Measurements from ENCODE around the gene MAPKBP1.

MAPKBP1 gene

DNA sequence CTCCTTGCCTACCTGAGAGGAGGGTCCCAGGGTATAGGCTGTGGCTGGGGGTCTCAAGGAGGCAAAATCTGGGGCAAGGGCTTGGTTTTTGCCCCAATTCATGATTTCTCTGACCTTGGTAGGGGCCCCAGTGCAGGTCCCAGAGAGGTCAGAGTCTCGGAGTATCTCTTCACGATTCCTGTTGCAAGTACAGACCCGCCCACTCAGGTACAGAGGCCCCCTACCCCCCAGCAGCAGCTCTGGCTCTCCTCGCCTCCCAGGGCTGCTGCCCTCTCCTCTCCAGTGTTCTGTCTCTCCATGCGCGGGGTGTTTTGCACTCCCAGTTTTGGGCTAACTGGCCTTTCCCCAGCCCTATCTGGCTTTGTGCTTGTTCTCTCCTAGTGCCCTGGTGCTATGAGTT is 48.2 kb downstream of the MAPKBP1 start:
- Histone ChIP-seq H3K9ac (ENCODE audit: low read depth, low read length) (no peak overlapping the region), H3K4me3 (ENCODE audit: low read length) (no peak overlapping the region), H3K4me2 (ENCODE audit: low read length) (no peak overlapping the region), H3K36me3 (ENCODE audit: insufficient read depth, low read length) (peaks cover 64% of the 10 kb centered on the region), H3K9me3 (replicated peaks; ENCODE audit: low read length) (no peaks in the 10 kb centered on the region), H3K27me3 (ENCODE audit: control insufficient read depth, insufficient read depth, low read length) (no peaks in the 10 kb centered on the region), H3K4me1 (ENCODE audit: control insufficient read depth, insufficient read depth, low read length) (peaks cover 4% of the 10 kb centered on the region)

GRCh38 chr15:41822957-41823356 is 48.7 kb downstream of the MAPKBP1 start:
- H3K4me3 ChIP-seq (ENCODE audit: low read length) = no peak overlapping the region
- peaks cover 59% of the 10 kb centered on the region for H3K36me3 ChIP-seq (ENCODE audit: insufficient read depth, low read length)
- peaks cover 5% of the 10 kb centered on the region for H3K4me1 ChIP-seq (ENCODE audit: control insufficient read depth, insufficient read depth, low read length)
- H3K9me3 ChIP-seq (replicated peaks; ENCODE audit: low read length) = no peaks in the 10 kb centered on the region
- H3K4me2 ChIP-seq (ENCODE audit: low read length) = no peak overlapping the region
- no peak overlapping the region for H3K9ac ChIP-seq (ENCODE audit: low read depth, low read length)
- H3K27me3 ChIP-seq (ENCODE audit: control insufficient read depth, insufficient read depth, low read length) = no peaks in the 10 kb centered on the region

GRCh38 chr15:41823502-41823901 is 49.2 kb downstream of the MAPKBP1 start:
- H3K27me3 ChIP-seq (ENCODE audit: control insufficient read depth, insufficient read depth, low read length) = no peaks in the 10 kb centered on the region
- peaks cover 7% of the 10 kb centered on the region for H3K4me1 ChIP-seq (ENCODE audit: control insufficient read depth, insufficient read depth, low read length)
- H3K9ac ChIP-seq (ENCODE audit: low read depth, low read length) = no peak overlapping the region
- H3K36me3 ChIP-seq (ENCODE audit: insufficient read depth, low read length) = peaks cover 54% of the 10 kb centered on the region
- H3K4me2 ChIP-seq (ENCODE audit: low read length) = no peak overlapping the region
- H3K9me3 ChIP-seq (replicated peaks; ENCODE audit: low read length) = no peaks in the 10 kb centered on the region
- no peak overlapping the region for H3K4me3 ChIP-seq (ENCODE audit: low read length)

DNA sequence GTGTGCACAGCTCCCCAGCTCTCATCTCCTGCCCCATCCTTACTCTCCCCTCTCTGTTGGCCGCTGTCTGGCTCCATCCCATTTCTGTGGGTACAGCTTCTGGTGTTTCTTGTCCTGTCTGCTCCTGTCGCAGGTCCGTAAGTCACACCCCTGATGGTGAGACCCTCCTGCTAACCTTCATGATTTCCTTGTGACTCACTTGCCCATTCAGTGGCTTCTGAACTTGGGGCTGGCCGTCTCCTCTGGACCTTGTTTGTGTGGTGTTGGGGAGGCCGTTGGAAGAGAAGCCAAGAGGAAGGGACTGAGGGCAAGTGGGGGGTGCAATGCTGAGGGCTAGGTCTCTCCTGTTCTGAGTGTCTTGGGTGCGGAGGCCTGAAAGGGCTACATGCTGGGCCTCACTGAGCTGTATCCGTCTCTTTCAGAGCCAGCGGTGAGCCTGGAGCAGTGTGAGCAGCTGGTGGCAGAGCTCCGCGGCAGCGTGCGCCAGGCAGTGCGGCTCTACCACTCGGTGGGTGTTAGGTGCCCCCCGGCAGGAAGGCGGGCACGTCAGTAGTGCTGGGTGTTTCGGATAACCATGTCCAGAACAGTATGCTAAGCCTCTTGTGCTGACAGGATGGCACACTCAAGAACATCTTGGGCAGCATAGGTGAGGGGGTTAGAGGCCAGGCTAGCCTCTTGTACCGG is 49.9 kb downstream of the MAPKBP1 start:
- no peak overlapping the region for H3K9ac ChIP-seq (ENCODE audit: low read depth, low read length)
- H3K4me3 ChIP-seq (ENCODE audit: low read length) = no peak overlapping the region
- H3K36me3 ChIP-seq (ENCODE audit: insufficient read depth, low read length) = peaks cover 47% of the 10 kb centered on the region
- no peaks in the 10 kb centered on the region for H3K27me3 ChIP-seq (ENCODE audit: control insufficient read depth, insufficient read depth, low read length)
- no peak overlapping the region for H3K4me2 ChIP-seq (ENCODE audit: low read length)
- H3K4me1 ChIP-seq (ENCODE audit: control insufficient read depth, insufficient read depth, low read length) = peaks cover 13% of the 10 kb centered on the region
- no peaks in the 10 kb centered on the region for H3K9me3 ChIP-seq (replicated peaks; ENCODE audit: low read length)

DNA sequence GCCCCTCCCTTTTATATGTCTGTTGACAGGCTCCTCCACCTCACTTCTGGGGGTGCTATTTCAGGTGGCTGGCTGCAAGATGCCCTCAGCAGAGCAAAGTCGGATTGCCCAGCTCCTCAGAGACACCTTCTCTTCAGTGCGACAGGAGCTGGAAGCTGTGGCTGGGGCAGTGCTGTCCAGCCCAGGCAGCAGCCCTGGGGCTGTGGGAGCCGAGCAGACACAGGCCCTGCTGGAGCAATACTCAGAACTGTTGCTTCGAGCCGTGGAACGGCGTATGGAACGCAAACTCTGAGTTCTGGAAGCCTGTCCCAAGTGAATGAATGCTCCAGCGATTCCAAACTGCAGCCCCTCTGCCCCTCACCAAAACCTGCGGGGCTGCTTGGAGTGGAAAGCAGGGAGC is 50.9 kb downstream of the MAPKBP1 start:
- no peaks in the 10 kb centered on the region for H3K9me3 ChIP-seq (replicated peaks; ENCODE audit: low read length)
- H3K36me3 ChIP-seq (ENCODE audit: insufficient read depth, low read length) = peaks cover 39% of the 10 kb centered on the region
- H3K4me2 ChIP-seq (ENCODE audit: low read length) = no peak overlapping the region
- no peak overlapping the region for H3K4me3 ChIP-seq (ENCODE audit: low read length)
- no peak overlapping the region for H3K9ac ChIP-seq (ENCODE audit: low read depth, low read length)
- no peaks in the 10 kb centered on the region for H3K27me3 ChIP-seq (ENCODE audit: control insufficient read depth, insufficient read depth, low read length)
- H3K4me1 ChIP-seq (ENCODE audit: control insufficient read depth, insufficient read depth, low read length) = peaks cover 13% of the 10 kb centered on the region

DNA sequence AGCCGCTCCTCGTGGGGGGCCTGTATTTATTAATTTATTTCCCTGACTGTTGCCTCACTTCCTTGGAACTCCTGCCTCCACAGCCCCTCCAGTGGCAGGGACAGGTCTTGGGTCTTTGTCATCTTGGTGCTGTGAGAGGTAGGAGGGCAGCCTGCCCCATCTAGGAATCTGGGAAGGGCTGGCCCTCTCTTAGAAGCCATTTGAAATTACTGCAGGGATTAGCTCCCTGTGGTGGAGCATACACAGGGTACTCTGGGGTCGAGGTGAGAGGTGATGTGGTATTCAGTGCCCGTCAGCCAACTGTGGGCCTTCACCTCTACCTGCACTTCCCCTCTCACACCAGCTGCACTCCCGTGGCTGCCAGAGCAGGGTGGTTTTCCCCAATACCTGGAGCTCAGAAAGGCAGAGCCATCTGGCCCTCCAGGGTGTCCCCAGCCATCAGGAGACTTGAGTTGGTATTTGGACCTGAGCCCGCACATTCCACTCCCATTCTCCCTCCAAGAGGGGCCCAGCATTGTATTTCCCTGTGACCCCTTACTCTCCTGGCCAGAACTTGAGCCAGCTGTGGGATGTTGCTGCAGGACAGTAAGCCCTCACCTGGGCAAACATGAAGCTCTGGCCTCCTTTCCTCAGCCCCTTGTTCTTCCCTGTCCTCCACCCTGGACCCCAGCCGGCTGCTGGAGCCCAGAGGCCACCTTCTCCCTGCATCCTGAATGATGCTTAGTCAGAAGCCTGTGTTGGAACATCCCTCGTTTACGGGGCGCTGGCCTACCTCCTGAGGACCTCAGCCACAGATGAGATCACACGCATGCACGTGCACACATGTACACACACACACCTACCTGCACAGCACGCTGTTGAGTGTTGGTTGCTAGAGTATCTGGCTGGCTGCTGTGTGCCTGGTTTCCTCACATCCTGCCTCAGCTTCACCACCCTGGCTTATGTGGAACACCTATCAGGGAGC is 51.6 kb downstream of the MAPKBP1 start:
- H3K9ac ChIP-seq (ENCODE audit: low read depth, low read length) = no peak overlapping the region

GRCh38 chr15:41827290-41827879 is 53.1 kb downstream of the MAPKBP1 start:
- H3K4me2 ChIP-seq (ENCODE audit: low read length) = peak overlapping the region; percentile 95
- H3K27me3 ChIP-seq (ENCODE audit: control insufficient read depth, insufficient read depth, low read length) = no peaks in the 10 kb centered on the region
- peaks cover 13% of the 10 kb centered on the region for H3K4me1 ChIP-seq (ENCODE audit: control insufficient read depth, insufficient read depth, low read length)
- peak overlapping the region; percentile 71 for H3K9ac ChIP-seq (ENCODE audit: low read depth, low read length)
- H3K4me3 ChIP-seq (ENCODE audit: low read length) = peak overlapping the region; percentile 72
- no peaks in the 10 kb centered on the region for H3K9me3 ChIP-seq (replicated peaks; ENCODE audit: low read length)
- peaks cover 23% of the 10 kb centered on the region for H3K36me3 ChIP-seq (ENCODE audit: insufficient read depth, low read length)

More for the DNA sequence above, 51.6 kb downstream of the MAPKBP1 start:
- Histone ChIP-seq H3K27me3 (ENCODE audit: control insufficient read depth, insufficient read depth, low read length) (no peaks in the 10 kb centered on the region), H3K36me3 (ENCODE audit: insufficient read depth, low read length) (peaks cover 31% of the 10 kb centered on the region), H3K4me3 (ENCODE audit: low read length) (no peak overlapping the region), H3K4me1 (ENCODE audit: control insufficient read depth, insufficient read depth, low read length) (peaks cover 13% of the 10 kb centered on the region), H3K4me2 (ENCODE audit: low read length) (no peak overlapping the region), H3K9me3 (replicated peaks; ENCODE audit: low read length) (no peaks in the 10 kb centered on the region)

DNA sequence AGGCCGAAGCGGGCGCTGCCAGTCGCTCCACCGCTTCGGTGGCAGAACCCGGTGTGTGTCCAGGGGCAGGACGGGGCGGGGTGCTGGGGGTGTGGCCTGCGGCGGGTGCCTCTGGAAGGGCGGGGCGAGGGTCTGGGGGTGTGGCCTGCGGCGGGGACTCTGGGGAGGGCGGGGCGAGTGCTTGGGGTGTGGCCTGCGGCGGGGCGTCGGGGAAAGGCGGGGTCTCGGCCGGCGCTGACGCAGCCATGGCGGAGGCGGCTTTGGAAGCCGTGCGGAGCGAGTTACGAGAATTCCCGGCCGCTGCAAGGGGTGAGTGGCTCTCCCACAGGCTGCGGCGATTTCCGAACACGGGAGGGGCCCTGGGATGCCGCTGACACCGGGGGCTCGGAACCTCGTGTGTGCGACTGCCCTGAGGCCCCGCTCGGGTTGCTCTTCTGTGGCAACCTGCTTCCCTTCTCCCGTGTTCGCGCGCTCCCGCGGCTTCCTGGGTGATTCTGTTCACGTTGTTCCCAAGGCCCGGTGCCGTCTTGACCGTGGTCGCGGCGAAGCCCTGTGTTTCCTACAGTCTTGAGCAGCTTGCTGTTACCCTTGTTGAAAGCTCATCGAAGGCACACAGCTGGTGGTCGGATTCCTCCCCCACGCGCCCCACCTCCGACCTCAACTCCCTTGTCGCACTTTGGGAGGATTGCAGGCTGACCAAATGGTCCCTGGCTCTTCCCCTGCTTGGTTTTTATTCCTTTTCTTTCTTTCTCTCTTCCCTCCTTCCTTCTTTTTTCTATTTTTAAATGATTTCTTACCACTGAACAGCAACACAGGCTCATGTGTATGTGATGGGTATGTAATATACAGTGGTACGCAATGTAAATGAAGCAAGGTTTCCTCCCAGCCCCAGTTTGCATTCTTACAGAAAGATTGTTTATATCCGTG is 53.9 kb downstream of the MAPKBP1 start, which contains the start of gene JMJD7:
Gene JMJD7, plus strand, starts transcription at position 213 of the 927 bp plus-strand sequence. Its CDS starts 33 bp downstream, at position 246.
- Histone ChIP-seq H3K4me2 (ENCODE audit: low read length) (peak within 1 kb of the TSS; percentile 95), H3K27me3 (ENCODE audit: control insufficient read depth, insufficient read depth, low read length) (no peaks in the 10 kb centered on the region), H3K4me3 (ENCODE audit: low read length) (peak within 1 kb of the TSS; percentile 90), H3K9me3 (replicated peaks; ENCODE audit: low read length) (no peaks in the 10 kb centered on the region), H3K4me1 (ENCODE audit: control insufficient read depth, insufficient read depth, low read length) (peaks cover 13% of the 10 kb centered on the region), H3K36me3 (ENCODE audit: insufficient read depth, low read length) (peaks cover 15% of the 10 kb centered on the region), H3K9ac (ENCODE audit: low read depth, low read length) (peak within 1 kb of the TSS; percentile 82)

DNA sequence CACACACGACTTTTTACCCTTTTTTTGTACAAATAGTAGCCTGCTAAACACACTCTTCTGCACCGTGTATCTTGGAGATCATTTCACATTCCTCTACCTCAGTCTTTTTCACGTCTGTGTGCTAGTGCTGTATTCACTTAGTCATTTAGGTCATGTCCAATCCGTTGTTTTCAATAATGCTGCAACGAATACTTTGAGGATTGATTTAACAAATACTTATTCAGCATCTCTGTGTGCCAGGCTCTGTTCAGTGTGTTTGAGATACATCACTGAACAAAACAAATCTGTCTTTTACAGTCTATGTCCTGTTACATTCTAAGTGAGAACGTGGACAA is 54.5 kb downstream of the MAPKBP1 start:
- H3K9ac ChIP-seq (ENCODE audit: low read depth, low read length) = peak overlapping the region; percentile 82
- peak overlapping the region; percentile 95 for H3K4me2 ChIP-seq (ENCODE audit: low read length)
- no peaks in the 10 kb centered on the region for H3K27me3 ChIP-seq (ENCODE audit: control insufficient read depth, insufficient read depth, low read length)
- peak overlapping the region; percentile 90 for H3K4me3 ChIP-seq (ENCODE audit: low read length)
- H3K36me3 ChIP-seq (ENCODE audit: insufficient read depth, low read length) = peaks cover 9% of the 10 kb centered on the region
- H3K9me3 ChIP-seq (replicated peaks; ENCODE audit: low read length) = no peaks in the 10 kb centered on the region
- H3K4me1 ChIP-seq (ENCODE audit: control insufficient read depth, insufficient read depth, low read length) = peaks cover 13% of the 10 kb centered on the region

GRCh38 chr15:41829959-41830646 is 55.8 kb downstream of the MAPKBP1 start:
- H3K4me3 ChIP-seq (ENCODE audit: low read length) = no peak overlapping the region
- no peaks in the 10 kb centered on the region for H3K27me3 ChIP-seq (ENCODE audit: control insufficient read depth, insufficient read depth, low read length)
- peaks cover 13% of the 10 kb centered on the region for H3K4me1 ChIP-seq (ENCODE audit: control insufficient read depth, insufficient read depth, low read length)
- no peaks in the 10 kb centered on the region for H3K9me3 ChIP-seq (replicated peaks; ENCODE audit: low read length)
- no peaks in the 10 kb centered on the region for H3K36me3 ChIP-seq (ENCODE audit: insufficient read depth, low read length)
- H3K9ac ChIP-seq (ENCODE audit: low read depth, low read length) = no peak overlapping the region
- no peak overlapping the region for H3K4me2 ChIP-seq (ENCODE audit: low read length)
